Breast epithelium (tissue), 4 donors: Measurements from ENCODE around the gene RPP21. TPM values are rescaled to one million over a fixed set of nuclear protein-coding genes. Genes with fewer than 3 reads are reported as not detected.
A peak's percentile ranks its signal among the peaks of the same experiment; 100 is the strongest.

Experiments used
- DNase-seq, 2 donors: peaks; one replicate each; pipeline ENCODE4 v3.0.0-alpha.2; 2019; ENCODE audit warnings: low spot score in 2 of 2
- H3K27ac ChIP-seq, 2 donors: fragments of 200-600 bp; sonication (generic) in 1 of 2; one replicate each; pipeline ENCODE4 v1.5.1; 2016 to 2019; ENCODE audit warnings: mild to moderate bottlenecking in 1 of 2
- H3K27me3 ChIP-seq, 2 donors: fragments of 200-600 bp; sonication (generic) in 1 of 2; one replicate each; pipeline versions ENCODE4 v1.5.1 to v1.6.0; 2017 to 2019; ENCODE audit warnings: control low read depth in 1 of 2, mild to moderate bottlenecking in 1 of 2
- H3K36me3 ChIP-seq: fragments of 200-600 bp; one replicate; pipeline ENCODE4 v1.5.1; 2019
- H3K4me1 ChIP-seq, 2 donors: fragments of 200-600 bp; sonication (generic); one replicate each; pipeline ENCODE4 v1.5.1; 2016 to 2019; ENCODE audit warnings: control low read depth in 1 of 2
- H3K4me3 ChIP-seq, 3 donors: fragments of 200-600 bp; sonication (generic); 1 replicate in 2 of 3; 2 replicates in 1 of 3; pipeline ENCODE4 v1.5.1; 2016 to 2019; ENCODE audit warnings: mild to moderate bottlenecking in 3 of 3, moderate library complexity in 2 of 3
- H3K9me3 ChIP-seq, 2 donors: fragments of 200-600 bp; sonication (generic) in 1 of 2; one replicate each; pipeline ENCODE4 v1.5.1; 2016 to 2019; ENCODE audit warnings: control low read depth in 1 of 2
- POLR2A ChIP-seq: fragments of 450-650 bp; IDR thresholded peaks from one replicate; pipeline ENCODE4 v1.6.1; 2016; ENCODE audit warnings: antibody characterized with exemption, mild to moderate bottlenecking, moderate library complexity
- POLR2AphosphoS5 ChIP-seq, 3 donors: sonication (generic); formaldehyde crosslinking; IDR thresholded peaks; one replicate each; pipeline ENCODE4 v1.6.1; 2017; ENCODE audit warnings: antibody characterized with exemption in 3 of 3
- intact Hi-C: fragments of 100-400 bp; cut with DNase I; formaldehyde crosslinking; loops from one replicate; pipeline ENCODE4 v1.15.1; 2023; ENCODE audit warnings: low total_unique reads
- total RNA-seq, 3 donors: library from RNA; depleted of rRNA; stranded (reverse); fragments of >200 nt; gene quantifications; one replicate each; pipeline ENCODE4 v1.1.0, GENCODE V29; 2016
- TF ChIP-seq, protein P1 (sequence below), 3 donors: fragments of 450-650 bp; IDR thresholded peaks; one replicate each; pipeline ENCODE4 v1.5.1; 2016 to 2017; ENCODE audit warnings: antibody characterized with exemption in 3 of 3, mild to moderate bottlenecking in 3 of 3, moderate library complexity in 3 of 3

The RPP21 gene
- total RNA-seq, 3 donors from 2014 or later = 59.0 to 69.6 (median 67.8) TPM

DNA sequence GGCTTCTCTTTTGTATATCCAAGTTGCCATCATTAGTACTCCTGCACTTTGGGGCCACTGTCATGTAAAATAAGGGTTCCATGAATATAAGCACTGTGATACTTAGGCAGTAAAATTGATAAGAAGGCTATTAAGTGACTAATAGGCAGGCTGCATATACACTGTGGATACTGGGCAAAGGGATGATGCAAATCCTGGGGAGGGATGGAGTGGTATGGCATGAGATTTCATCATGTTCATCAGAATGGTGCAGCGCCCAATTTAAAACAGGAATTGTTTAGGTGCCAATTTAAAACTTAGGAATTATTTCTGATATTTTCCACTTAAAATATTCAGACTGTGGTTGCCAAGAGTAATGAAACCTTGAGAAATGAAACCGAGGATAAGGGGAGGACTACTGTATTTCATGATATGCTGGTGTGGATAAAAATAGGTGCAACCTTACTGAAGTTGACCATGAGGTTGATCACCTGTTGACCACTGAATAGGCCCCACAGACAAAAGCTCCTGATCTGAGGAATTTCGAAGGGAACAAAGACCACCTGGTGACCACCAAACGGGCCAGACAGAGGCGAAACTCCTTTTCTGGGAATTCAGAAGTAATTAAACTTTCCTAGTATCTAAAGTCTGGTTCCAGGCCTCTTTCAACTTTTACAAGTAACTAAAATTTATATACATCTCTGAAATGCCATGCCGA is 23.1 kb upstream of the RPP21 start:
- Histone ChIP-seq H3K27me3 (no peaks in the 10 kb centered on the region), H3K9me3 (no peaks in the 10 kb centered on the region), H3K36me3 (no peaks in the 10 kb centered on the region), H3K27ac (no peak overlapping the region), H3K4me3 (no peak overlapping the region), H3K4me1 (peaks cover 5 to 6% of the 10 kb centered on the region in 2 donors)
- intact Hi-C loops = no loop called here
- no peak for DNase-seq
- TF ChIP-seq, protein P1, sequence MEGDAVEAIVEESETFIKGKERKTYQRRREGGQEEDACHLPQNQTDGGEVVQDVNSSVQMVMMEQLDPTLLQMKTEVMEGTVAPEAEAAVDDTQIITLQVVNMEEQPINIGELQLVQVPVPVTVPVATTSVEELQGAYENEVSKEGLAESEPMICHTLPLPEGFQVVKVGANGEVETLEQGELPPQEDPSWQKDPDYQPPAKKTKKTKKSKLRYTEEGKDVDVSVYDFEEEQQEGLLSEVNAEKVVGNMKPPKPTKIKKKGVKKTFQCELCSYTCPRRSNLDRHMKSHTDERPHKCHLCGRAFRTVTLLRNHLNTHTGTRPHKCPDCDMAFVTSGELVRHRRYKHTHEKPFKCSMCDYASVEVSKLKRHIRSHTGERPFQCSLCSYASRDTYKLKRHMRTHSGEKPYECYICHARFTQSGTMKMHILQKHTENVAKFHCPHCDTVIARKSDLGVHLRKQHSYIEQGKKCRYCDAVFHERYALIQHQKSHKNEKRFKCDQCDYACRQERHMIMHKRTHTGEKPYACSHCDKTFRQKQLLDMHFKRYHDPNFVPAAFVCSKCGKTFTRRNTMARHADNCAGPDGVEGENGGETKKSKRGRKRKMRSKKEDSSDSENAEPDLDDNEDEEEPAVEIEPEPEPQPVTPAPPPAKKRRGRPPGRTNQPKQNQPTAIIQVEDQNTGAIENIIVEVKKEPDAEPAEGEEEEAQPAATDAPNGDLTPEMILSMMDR (IDR thresholded peaks at IDR 0.05) = no peak
- TF ChIP-seq POLR2AphosphoS5 (IDR thresholded peaks at IDR 0.05) (no peak), POLR2A (no peak)

DNA sequence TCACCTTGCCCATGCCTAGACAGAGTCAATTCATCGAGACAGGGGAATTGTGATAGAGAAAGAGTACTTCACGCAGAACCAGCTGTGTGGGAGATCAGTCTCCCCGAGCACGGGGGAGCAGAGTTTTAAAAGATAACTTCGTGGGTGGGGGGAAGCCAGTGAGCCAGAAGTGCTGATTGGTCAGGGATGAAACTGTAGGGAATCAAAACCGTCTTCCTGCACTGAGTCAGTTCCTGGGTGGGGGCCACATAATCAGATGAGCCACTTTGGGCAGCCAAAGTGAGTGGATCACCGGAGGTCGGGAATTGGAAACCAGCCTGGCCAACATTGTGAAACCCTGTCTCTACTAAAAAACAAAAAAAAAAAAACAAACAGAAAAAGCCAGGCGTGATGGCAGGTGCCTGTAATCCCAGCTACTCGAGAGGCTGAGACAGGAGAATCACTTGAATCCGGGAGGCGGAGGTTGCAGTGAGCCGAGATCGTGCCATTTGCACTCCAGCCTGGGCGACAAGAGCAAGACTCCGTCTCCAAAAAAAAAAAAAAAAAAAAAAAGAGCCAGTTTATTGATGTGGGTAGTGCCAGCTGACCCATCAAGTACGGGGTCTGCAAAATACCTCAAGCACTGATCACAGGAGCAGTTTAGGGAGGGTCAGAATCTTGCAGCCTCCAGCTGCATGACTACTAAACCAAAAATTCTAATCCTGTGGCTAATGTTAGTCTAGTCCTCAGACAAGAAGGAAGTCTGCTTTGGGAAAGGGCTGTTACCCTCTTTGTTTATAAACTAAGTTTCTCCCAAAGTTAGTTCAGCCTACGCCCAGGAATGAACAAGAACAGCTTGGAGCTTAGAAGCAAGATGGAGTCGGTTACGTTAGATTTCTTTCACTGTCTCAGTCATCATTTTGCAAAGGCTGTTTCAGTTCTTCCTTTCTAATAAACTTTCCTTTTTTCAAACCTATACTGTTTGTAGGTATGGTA is 22.1 kb upstream of the RPP21 start:
- intact Hi-C loops = no loop called here

DNA sequence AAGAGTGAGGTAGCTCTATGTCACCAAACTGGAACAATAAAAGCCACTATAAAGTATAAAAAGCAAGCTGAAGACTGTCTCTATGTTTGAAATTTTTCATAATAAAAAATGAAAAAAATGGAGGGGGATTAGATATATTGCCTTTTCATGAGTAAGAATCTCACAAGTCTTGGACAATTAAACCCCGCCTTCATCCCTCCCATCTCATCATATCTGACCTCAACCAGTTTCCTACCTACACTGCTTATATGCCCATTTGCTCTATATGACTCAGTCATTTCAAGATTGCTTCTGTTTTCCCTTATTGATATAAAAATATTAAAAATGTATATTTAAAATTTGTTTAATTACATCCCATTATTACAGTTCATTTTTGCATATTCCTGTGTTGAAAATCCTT is 21.1 kb upstream of the RPP21 start:
- H3K4me3 ChIP-seq = no peak overlapping the region
- TF ChIP-seq, protein P1 (IDR thresholded peaks at IDR 0.05) = no peak
- no peak for TF ChIP-seq POLR2A
- TF ChIP-seq POLR2AphosphoS5 (IDR thresholded peaks at IDR 0.05) = no peak
- H3K36me3 ChIP-seq = no peaks in the 10 kb centered on the region
- DNase-seq = no peak
- peaks cover 5 to 6% of the 10 kb centered on the region in 2 donors for H3K4me1 ChIP-seq
- H3K27ac ChIP-seq = no peak overlapping the region
- H3K27me3 ChIP-seq = no peaks in the 10 kb centered on the region
- H3K9me3 ChIP-seq = no peaks in the 10 kb centered on the region
- intact Hi-C loops = no loop called here

More for the DNA sequence above, 22.1 kb upstream of the RPP21 start:
- DNase-seq = no peak
- Histone ChIP-seq H3K27me3 (no peaks in the 10 kb centered on the region), H3K4me3 (no peak overlapping the region), H3K36me3 (no peaks in the 10 kb centered on the region), H3K9me3 (no peaks in the 10 kb centered on the region), H3K27ac (no peak overlapping the region), H3K4me1 (peaks cover 5 to 6% of the 10 kb centered on the region in 2 donors)
- TF ChIP-seq, protein P1 (IDR thresholded peaks at IDR 0.05) = no peak
- no peak for TF ChIP-seq POLR2AphosphoS5 (IDR thresholded peaks at IDR 0.05)
- no peak for TF ChIP-seq POLR2A

DNA sequence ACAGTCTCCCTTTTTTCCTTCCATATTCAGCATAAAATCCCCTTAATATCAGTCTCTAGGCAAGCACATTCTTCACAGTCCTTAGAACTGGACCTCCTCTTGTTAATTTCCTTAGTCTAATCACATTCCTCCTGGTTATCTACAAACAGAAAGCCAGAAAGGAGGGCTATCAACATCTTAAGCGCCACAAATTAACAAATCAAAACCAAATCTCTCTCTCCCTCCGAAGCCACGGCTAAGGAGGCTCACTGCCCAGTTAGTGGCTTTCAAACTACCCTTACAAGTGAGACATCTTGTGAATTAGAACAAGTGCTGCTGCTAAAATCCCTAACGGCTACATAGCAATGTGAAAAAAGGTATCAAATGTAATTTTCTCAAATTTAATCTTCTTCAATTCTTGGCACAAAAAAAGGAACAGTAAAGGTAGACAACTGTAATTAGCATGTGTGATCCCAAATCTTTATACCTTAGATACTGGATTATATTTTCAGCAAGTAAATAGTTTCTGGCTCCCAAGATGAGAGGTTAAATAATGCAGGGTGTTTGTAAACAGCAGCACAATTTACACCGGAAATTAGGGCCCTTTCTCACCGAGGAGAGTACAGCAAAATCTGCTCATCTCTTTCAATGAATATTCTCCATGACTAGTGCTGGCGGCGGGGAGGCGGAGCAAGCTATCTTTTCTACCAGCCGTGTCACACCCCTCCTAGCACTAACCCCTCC is 19.6 kb upstream of the RPP21 start:
- intact Hi-C loops = no loop called here
- DNase-seq = peak in 1 of 2 donors; percentile 47
- Histone ChIP-seq H3K4me3 (peak overlapping the region; percentile 66 to 86 (median 70)), H3K9me3 (no peaks in the 10 kb centered on the region), H3K4me1 (peaks cover 5 to 6% of the 10 kb centered on the region in 2 donors), H3K27me3 (no peaks in the 10 kb centered on the region), H3K36me3 (no peaks in the 10 kb centered on the region), H3K27ac (peak overlapping the region; percentile 98 to 99)
- TF ChIP-seq POLR2A (no peak), POLR2AphosphoS5 (IDR thresholded peaks at IDR 0.05) (no peak)
- TF ChIP-seq, protein P1 (IDR thresholded peaks at IDR 0.05) = no peak
